HG03457 (cell line): ENCODE measurements around the gene MZT2A.
"Not testable (repeated sequence)": the region's sequence is repeated elsewhere in the genome, so short reads cannot be mapped to it uniquely, and the experiment has no call there.

ENCODE experiments used
- ATAC-seq: cut with Tn5 transposase; IDR thresholded peaks from one replicate; pipeline ENCODE4 v1.9.1; 2021; ENCODE audit warnings: moderate number of reproducible peaks; ENCODE audit not compliant: unreplicated experiment

MZT2A gene

GRCh38 chr2:131492015-131492417 lies at the start of gene MZT2A:
Gene MZT2A, minus strand, starts transcription at chr2:131492397. Its CDS starts 21 bp downstream, at chr2:131492376.
- peak; percentile 7 for ATAC-seq

- ATAC-seq: not testable (repeated sequence)
These were observed 46.7 kb upstream of the MZT2A start for GRCh38 chr2:131538856-131539255.

GRCh38 chr2:131536841-131537240 lies 44.6 kb upstream of the MZT2A start:
- not testable (repeated sequence) for ATAC-seq

- not testable (repeated sequence) for ATAC-seq
These were observed 44.0 kb upstream of the MZT2A start for GRCh38 chr2:131535951-131536826.

GRCh38 chr2:131535526-131535925 lies 43.3 kb upstream of the MZT2A start:
- no peak for ATAC-seq

GRCh38 chr2:131534965-131535364 lies 42.8 kb upstream of the MZT2A start:
- ATAC-seq: not testable (repeated sequence)

GRCh38 chr2:131534317-131534672 lies 42.1 kb upstream of the MZT2A start:
- not testable (repeated sequence) for ATAC-seq

GRCh38 chr2:131533609-131534316 lies 41.6 kb upstream of the MZT2A start:
- not testable (repeated sequence) for ATAC-seq

- not testable (repeated sequence) for ATAC-seq
These were observed 40.8 kb upstream of the MZT2A start for GRCh38 chr2:131532723-131533608.

GRCh38 chr2:131531547-131532185 lies 39.5 kb upstream of the MZT2A start:
- not testable (repeated sequence) for ATAC-seq

- ATAC-seq: not testable (repeated sequence)
These were observed 38.6 kb upstream of the MZT2A start for GRCh38 chr2:131530626-131531344.

- ATAC-seq: not testable (repeated sequence)
These were observed 37.8 kb upstream of the MZT2A start for GRCh38 chr2:131529864-131530445.

GRCh38 chr2:131528981-131529863 lies 37.0 kb upstream of the MZT2A start:
- peak; percentile 42 for ATAC-seq

GRCh38 chr2:131527131-131528001 lies 35.2 kb upstream of the MZT2A start, which contains the start of gene CCDC74A:
Gene CCDC74A, plus strand, starts transcription at chr2:131527888. Its CDS starts 83 bp downstream, at chr2:131527971.
- peak; percentile 95 for ATAC-seq

GRCh38 chr2:131525256-131525655 lies 33.1 kb upstream of the MZT2A start:
- not testable (repeated sequence) for ATAC-seq

GRCh38 chr2:131521961-131522781 lies 30.0 kb upstream of the MZT2A start:
- ATAC-seq: no peak
